Measurements from ENCODE around the gene TTC22.
A peak's percentile ranks its signal among the peaks of the same experiment; 100 is the strongest.
"Not testable (repeated sequence)": the region's sequence is repeated elsewhere in the genome, so short reads cannot be mapped to it uniquely, and the experiment has no call there.

Gene TTC22

GRCh38 chr1:54786778-54787177, 14.3 kb downstream of the TTC22 start:
- no peak for DNase-seq (ENCODE audit: low read depth)

GRCh38 chr1:54784066-54784465, 17.1 kb downstream of the TTC22 start:
- no peak for DNase-seq (ENCODE audit: low read depth)

GRCh38 chr1:54782588-54782987, 18.5 kb downstream of the TTC22 start:
- DNase-seq (ENCODE audit: low read depth): no peak

GRCh38 chr1:54782156-54782555, 19.0 kb downstream of the TTC22 start:
- no peak for DNase-seq (ENCODE audit: low read depth)

- DNase-seq (ENCODE audit: low read depth): no peak
These were observed 19.9 kb downstream of the TTC22 start for GRCh38 chr1:54781023-54781723.

GRCh38 chr1:54777431-54777830, 23.7 kb downstream of the TTC22 start:
- DNase-seq (ENCODE audit: low read depth): no peak

GRCh38 chr1:54777011-54777410, 24.1 kb downstream of the TTC22 start:
- DNase-seq (ENCODE audit: low read depth): no peak

GRCh38 chr1:54775828-54776721, 25.0 kb downstream of the TTC22 start:
- not testable (repeated sequence) for DNase-seq (ENCODE audit: low read depth)

GRCh38 chr1:54774820-54775498, 26.2 kb downstream of the TTC22 start:
- DNase-seq (ENCODE audit: low read depth): peak; percentile 45

- DNase-seq (ENCODE audit: low read depth): no peak
These were observed 28.2 kb downstream of the TTC22 start for GRCh38 chr1:54772951-54773350.

GRCh38 chr1:54768093-54768492, 33.0 kb downstream of the TTC22 start:
- DNase-seq (ENCODE audit: low read depth): peak; percentile 4

- DNase-seq (ENCODE audit: low read depth): no peak
These were observed 33.6 kb downstream of the TTC22 start for GRCh38 chr1:54767526-54767925.

- no peak for DNase-seq (ENCODE audit: low read depth)
These were observed 34.4 kb downstream of the TTC22 start for GRCh38 chr1:54766726-54767125.

- no peak for DNase-seq (ENCODE audit: low read depth)
These were observed 36.1 kb downstream of the TTC22 start for GRCh38 chr1:54764922-54765561.

GRCh38 chr1:54764133-54764921, 36.8 kb downstream of the TTC22 start, which contains the start of gene PARS2:
Gene PARS2 (minus strand): TSS chr1:54764523. CDS start chr1:54759161, 5,362 bp downstream.
- DNase-seq (ENCODE audit: low read depth): peak; percentile 100

- DNase-seq (ENCODE audit: low read depth): no peak
These were observed 37.3 kb downstream of the TTC22 start for GRCh38 chr1:54763816-54764132.

- DNase-seq (ENCODE audit: low read depth): no peak
These were observed 42.3 kb downstream of the TTC22 start for GRCh38 chr1:54758678-54759348.

GRCh38 chr1:54757833-54758232, 43.3 kb downstream of the TTC22 start:
- DNase-seq (ENCODE audit: low read depth): no peak

- no peak for DNase-seq (ENCODE audit: low read depth)
These were observed 46.4 kb downstream of the TTC22 start for GRCh38 chr1:54754486-54755285.

- no peak for DNase-seq (ENCODE audit: low read depth)
These were observed 47.1 kb downstream of the TTC22 start for GRCh38 chr1:54754045-54754444.

Data from amniotic epithelial cell (primary cell).